CD4-positive, CD25-positive, alpha-beta regulatory T cell (primary cell): ENCODE data around the gene SRPX2. TPM values are rescaled to one million over a fixed set of nuclear protein-coding genes. Genes with fewer than 3 reads are reported as not detected.

Experiments
- ATAC-seq, 2 donors: fragments of 150-1000 bp; cut with Tn5 transposase; one replicate each; pipeline ENCODE4 v1.10.0; 2021; ENCODE audit warnings: low read depth in 2 of 2, moderate number of reproducible peaks in 2 of 2, moderate library complexity in 1 of 2
- DNase-seq, 3 donors: peaks; one replicate each; pipeline versions ENCODE4 v3.0.0 to v3.0.0-alpha.2; 2012 to 2022; ENCODE audit warnings: mixed read lengths in 1 of 3
- H3K27ac ChIP-seq: one replicate; pipeline ENCODE4 v1.7.0; 2013; ENCODE audit warnings: mild to moderate bottlenecking, low read length; ENCODE audit not compliant: insufficient read depth, poor library complexity, severe bottlenecking
- H3K27me3 ChIP-seq: one replicate; pipeline ENCODE4 v1.7.0; 2013; ENCODE audit warnings: low read length; ENCODE audit not compliant: control insufficient read depth, insufficient read depth
- H3K36me3 ChIP-seq: one replicate; pipeline ENCODE4 v1.7.0; 2013; ENCODE audit warnings: mild to moderate bottlenecking, low read length, moderate library complexity; ENCODE audit not compliant: control insufficient read depth, insufficient read depth
- H3K4me1 ChIP-seq: 2 replicates; pipeline ENCODE4 v1.7.0; 2013; ENCODE audit warnings: mild to moderate bottlenecking, low read length; ENCODE audit not compliant: insufficient read depth, control insufficient read depth, poor library complexity, severe bottlenecking
- H3K4me3 ChIP-seq: one replicate; pipeline ENCODE4 v1.7.0; 2013; ENCODE audit warnings: low read depth, mild to moderate bottlenecking, low read length, moderate library complexity
- H3K9me3 ChIP-seq, 2 experiments: 1 replicate in 1 of 2; 2 replicates in 1 of 2; pipeline ENCODE4 v1.7.0; 2013; ENCODE audit warnings: low read length in 2 of 2, mild to moderate bottlenecking in 1 of 2, moderate library complexity in 1 of 2; ENCODE audit not compliant: control insufficient read depth in 2 of 2
- H3K27ac Mint-ChIP-seq, 3 donors: one replicate each; pipeline ENCODE4 v1.8.0; 2020 to 2022; ENCODE audit warnings: mild to moderate bottlenecking in 3 of 3, mixed read lengths in 3 of 3, moderate library complexity in 2 of 3
- H3K27me3 Mint-ChIP-seq: one replicate; pipeline ENCODE4 v1.8.0; 2022; ENCODE audit warnings: mild to moderate bottlenecking, mixed read lengths
- H3K36me3 Mint-ChIP-seq: one replicate; pipeline ENCODE4 v1.8.0; 2020; ENCODE audit warnings: mixed read lengths
- H3K4me1 Mint-ChIP-seq, 4 donors: one replicate each; pipeline ENCODE4 v1.8.0; 2020 to 2022; ENCODE audit warnings: mixed read lengths in 4 of 4, mild to moderate bottlenecking in 1 of 4
- H3K4me3 Mint-ChIP-seq, 4 donors: one replicate each; pipeline ENCODE4 v1.8.0; 2020 to 2022; ENCODE audit warnings: mild to moderate bottlenecking in 4 of 4, mixed read lengths in 4 of 4, moderate library complexity in 3 of 4
- H3K9me3 Mint-ChIP-seq, 7 donors: one replicate each; pipeline ENCODE4 v1.8.0; 2020 to 2022; ENCODE audit warnings: mixed read lengths in 7 of 7, mild to moderate bottlenecking in 3 of 7, moderate library complexity in 2 of 7
- polyA plus RNA-seq, 4 donors: library from polyadenylated mRNA; unstranded; fragments of 300-500 nt; fragmentation: Illumina TruSeq; gene quantifications; one replicate each; pipeline ENCODE4 v1.2.3, GENCODE V29; 2021
- total RNA-seq: library from RNA; stranded (reverse); gene quantifications from one replicate; pipeline ENCODE4 v1.2.3, GENCODE V29; 2022

SRPX2 gene
- total and polyA plus RNA-seq, 5 donors from 2014 or later = not detected

DNA sequence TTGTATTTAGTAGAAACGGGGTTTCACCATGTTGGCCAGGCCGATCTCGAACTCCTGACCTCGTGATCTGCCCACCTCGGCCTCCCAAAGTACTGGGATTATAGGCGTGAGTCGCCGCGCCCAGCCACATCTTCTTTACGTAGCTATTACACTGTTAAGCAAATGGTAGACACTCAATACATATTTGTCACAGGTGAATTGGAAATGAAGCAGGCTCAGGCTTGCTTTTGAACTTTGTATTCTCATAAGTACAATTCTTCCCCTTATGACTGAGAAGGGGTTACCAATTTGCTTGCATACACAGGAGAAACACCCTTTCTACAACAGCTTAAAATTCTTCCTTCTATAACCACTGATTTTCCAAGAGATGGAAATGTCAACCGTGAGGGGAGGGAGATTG, 787 bp upstream of the SRPX2 start:
- Histone ChIP-seq H3K9me3 (no peaks in the 10 kb centered on the region), H3K36me3 (no peaks in the 10 kb centered on the region), H3K4me1 (no peaks in the 10 kb centered on the region), H3K27me3 (no peaks in the 10 kb centered on the region), H3K27ac (no peak overlapping the region), H3K4me3 (no peak overlapping the region)
- peaks cover 17% of the 10 kb centered on the region for H3K27me3 Mint-ChIP-seq
- no peak overlapping the region for H3K4me3 Mint-ChIP-seq
- no peak overlapping the region for H3K27ac Mint-ChIP-seq
- DNase-seq (no peak), ATAC-seq (no peak)
- H3K4me1 Mint-ChIP-seq = no peaks in the 10 kb centered on the region
- H3K9me3 Mint-ChIP-seq = peaks cover 0 to 5% (median 0%) of the 10 kb centered on the region in 7 donors
- no peaks in the 10 kb centered on the region for H3K36me3 Mint-ChIP-seq

DNA sequence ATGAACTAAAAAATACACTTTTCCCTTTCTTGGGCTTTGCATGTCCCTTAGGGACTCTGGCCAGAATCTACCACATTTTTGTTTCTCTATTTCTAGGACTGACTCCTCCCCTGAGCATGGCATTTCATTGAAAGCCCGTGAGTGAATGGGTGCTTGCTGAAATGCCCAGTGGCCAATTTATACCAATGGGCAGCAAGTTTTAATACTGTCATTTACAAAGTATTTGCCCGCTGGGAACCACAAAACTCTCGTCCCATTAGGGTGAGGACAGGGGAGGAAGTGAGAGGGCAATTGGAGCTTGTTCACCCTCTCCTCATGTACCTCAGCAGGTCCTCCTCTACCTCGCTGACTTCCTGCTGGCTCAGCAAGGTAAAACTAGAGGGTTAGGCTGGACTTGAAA, 1.1 kb downstream of the SRPX2 start:
- Histone ChIP-seq H3K4me1 (no peaks in the 10 kb centered on the region), H3K9me3 (no peaks in the 10 kb centered on the region), H3K27me3 (no peaks in the 10 kb centered on the region), H3K36me3 (no peaks in the 10 kb centered on the region), H3K27ac (no peak overlapping the region), H3K4me3 (no peak overlapping the region)
- no peak for ATAC-seq
- Mint-ChIP-seq H3K27me3 (peaks cover 11% of the 10 kb centered on the region), H3K36me3 (no peaks in the 10 kb centered on the region), H3K4me3 (no peak overlapping the region), H3K9me3 (peaks cover 0 to 3% (median 0%) of the 10 kb centered on the region in 7 donors), H3K27ac (peak overlapping the region in 1 of 3 donors; percentile 43), H3K4me1 (no peaks in the 10 kb centered on the region)
- no peak for DNase-seq

DNA sequence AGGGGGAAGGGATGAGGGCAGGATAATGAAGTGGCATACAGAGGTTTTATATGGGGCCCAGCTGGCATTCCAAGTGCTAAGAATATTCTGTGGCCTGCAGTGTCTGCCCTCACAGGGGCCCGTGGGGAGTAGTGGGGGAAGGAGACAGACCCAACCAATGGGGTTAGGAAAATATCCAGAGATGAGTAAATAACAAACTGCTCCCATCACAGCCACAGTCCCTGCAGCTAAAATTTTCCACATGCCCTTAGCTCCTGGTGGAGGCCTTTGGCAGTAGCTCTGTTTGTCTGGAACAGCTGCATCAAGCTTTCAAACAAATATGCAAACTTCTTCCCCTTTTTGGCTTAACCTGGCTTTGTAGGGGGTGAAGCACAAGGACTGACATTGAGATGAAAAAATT, 3.1 kb downstream of the SRPX2 start:
- Mint-ChIP-seq H3K36me3 (no peaks in the 10 kb centered on the region), H3K4me1 (no peaks in the 10 kb centered on the region), H3K27ac (no peak overlapping the region), H3K27me3 (peaks cover 10% of the 10 kb centered on the region), H3K4me3 (no peak overlapping the region), H3K9me3 (peaks cover 0 to 4% (median 0%) of the 10 kb centered on the region in 7 donors)
- no peak for DNase-seq
- H3K9me3 ChIP-seq = no peaks in the 10 kb centered on the region
- H3K36me3 ChIP-seq = no peaks in the 10 kb centered on the region
- H3K4me3 ChIP-seq = no peak overlapping the region
- no peak overlapping the region for H3K27ac ChIP-seq
- no peaks in the 10 kb centered on the region for H3K27me3 ChIP-seq
- H3K4me1 ChIP-seq = no peaks in the 10 kb centered on the region
- no peak for ATAC-seq

DNA sequence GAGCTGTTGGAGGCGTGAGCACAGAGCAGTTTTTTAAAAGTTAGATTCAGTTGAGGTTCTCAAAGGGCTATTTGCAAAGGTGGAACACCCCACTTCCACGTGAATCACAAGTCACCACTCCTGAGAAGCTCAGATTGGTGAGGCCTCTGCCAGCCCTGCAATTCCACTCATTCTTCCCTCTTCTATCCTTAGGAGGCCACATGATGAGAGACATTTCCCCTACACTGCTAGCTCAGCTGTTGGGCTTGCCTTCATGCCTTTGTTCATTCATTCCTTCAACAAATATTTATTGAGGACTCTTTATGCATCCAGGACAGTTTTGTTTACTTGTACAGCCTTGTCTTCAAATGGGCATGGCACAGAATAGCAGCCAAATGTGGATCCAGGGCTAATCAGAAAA, 3.7 kb downstream of the SRPX2 start:
- peaks cover 0 to 4% (median 0%) of the 10 kb centered on the region in 7 donors for H3K9me3 Mint-ChIP-seq
- Histone ChIP-seq H3K9me3 (no peaks in the 10 kb centered on the region), H3K4me1 (no peaks in the 10 kb centered on the region)

DNA sequence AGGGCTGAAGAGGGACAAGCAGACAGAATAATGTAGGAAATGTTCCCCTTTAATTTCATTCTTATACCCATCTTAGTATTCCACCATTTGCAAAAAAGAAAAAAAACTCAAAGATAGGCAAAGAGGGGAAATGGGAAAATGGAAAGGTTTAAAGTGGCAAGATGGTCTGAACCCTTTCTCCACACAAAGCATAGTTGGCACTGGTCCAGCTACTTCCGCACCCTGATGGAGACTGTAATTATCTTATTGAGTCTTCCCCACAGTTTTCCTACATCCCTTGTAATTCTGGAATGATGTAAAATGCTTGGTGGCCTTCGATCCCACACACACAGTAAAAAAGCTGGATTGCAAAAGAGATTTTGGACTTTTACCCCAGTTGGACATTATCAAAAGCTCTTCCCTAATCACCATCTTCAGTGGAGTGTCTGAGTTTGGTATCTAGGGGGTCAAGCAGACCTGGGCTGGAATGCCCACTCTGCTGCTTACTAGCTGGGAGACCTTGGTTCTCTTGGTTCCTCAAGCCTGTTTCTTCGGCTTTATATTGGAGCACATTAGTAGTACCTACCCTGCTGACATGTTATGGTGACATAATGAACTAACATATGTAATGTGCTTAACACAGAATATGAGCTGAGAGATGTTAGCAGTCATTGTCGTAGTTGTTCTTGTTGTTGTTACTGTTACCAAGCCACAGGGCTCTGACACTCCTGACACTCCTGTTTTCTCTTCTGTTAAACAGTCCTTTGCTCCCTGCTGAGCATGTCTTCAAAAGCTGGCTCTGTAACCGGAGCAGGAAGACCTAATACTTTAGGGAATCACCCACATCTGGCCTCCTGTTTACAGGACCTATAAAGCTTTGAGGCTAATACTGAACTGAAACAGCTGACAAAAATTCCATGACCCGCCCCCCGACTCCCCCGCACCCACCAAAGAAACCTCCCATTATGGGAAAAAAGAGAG, 4.7 kb downstream of the SRPX2 start:
- Histone ChIP-seq H3K27ac (no peak overlapping the region), H3K4me3 (no peak overlapping the region), H3K36me3 (no peaks in the 10 kb centered on the region), H3K9me3 (no peaks in the 10 kb centered on the region), H3K4me1 (no peaks in the 10 kb centered on the region), H3K27me3 (no peaks in the 10 kb centered on the region)
- no peak for DNase-seq
- no peak overlapping the region for H3K27ac Mint-ChIP-seq
- no peak for ATAC-seq
- peaks cover 5% of the 10 kb centered on the region for H3K27me3 Mint-ChIP-seq
- H3K36me3 Mint-ChIP-seq = no peaks in the 10 kb centered on the region
- no peak overlapping the region for H3K4me3 Mint-ChIP-seq
- no peaks in the 10 kb centered on the region for H3K4me1 Mint-ChIP-seq
- peaks cover 0 to 4% (median 0%) of the 10 kb centered on the region in 7 donors for H3K9me3 Mint-ChIP-seq

More for the DNA sequence above, 3.7 kb downstream of the SRPX2 start:
- Mint-ChIP-seq H3K4me3 (no peak overlapping the region), H3K36me3 (no peaks in the 10 kb centered on the region), H3K27me3 (peaks cover 5% of the 10 kb centered on the region), H3K27ac (no peak overlapping the region), H3K4me1 (no peaks in the 10 kb centered on the region)
- Histone ChIP-seq H3K27ac (no peak overlapping the region), H3K36me3 (no peaks in the 10 kb centered on the region), H3K4me3 (no peak overlapping the region), H3K27me3 (no peaks in the 10 kb centered on the region)
- ATAC-seq (no peak), DNase-seq (no peak)

DNA sequence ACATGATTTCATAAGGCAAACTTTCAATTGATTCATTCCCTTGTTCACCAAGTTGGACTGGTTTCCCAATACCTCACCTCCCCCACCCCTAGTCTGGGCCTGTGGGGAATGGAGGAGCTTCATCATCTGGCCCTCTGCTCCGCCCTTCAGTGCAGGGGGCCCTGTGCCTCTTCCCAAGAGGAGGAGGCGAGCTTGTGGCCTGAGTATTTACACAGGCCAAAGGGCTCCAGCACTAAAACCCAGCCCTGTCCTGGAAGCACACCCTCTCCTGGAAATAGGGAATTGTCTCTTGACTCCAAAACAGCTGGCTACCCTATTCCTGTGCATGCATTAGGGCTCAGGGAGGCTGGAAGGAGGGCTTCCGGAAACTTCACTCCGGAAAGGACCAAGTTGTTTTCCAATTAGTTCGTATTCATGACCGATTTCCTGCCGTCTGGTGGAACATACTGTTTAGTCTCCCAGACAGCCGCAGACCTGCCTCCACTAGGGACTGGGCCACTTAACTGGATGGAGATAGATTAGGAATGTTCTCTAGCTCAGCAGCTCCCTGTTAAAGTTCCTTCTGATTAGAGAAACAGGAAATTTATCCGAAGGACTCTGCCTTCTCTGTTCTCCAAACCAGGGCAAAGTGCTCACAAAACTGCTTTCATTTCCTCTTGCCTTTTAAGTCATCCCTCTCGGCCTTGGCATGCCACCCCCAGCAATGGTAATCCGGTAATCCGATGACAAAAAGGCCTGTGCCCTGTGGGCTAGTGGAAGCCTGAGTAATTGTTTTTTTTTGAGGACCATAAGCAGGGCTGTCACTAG, 5.8 kb downstream of the SRPX2 start:
- ATAC-seq (no peak), DNase-seq (no peak)
- Mint-ChIP-seq H3K36me3 (no peaks in the 10 kb centered on the region), H3K9me3 (peaks cover 0 to 2% (median 0%) of the 10 kb centered on the region in 7 donors), H3K4me3 (no peak overlapping the region), H3K27me3 (peaks cover 4% of the 10 kb centered on the region), H3K27ac (no peak overlapping the region), H3K4me1 (no peaks in the 10 kb centered on the region)
- Histone ChIP-seq H3K27me3 (no peaks in the 10 kb centered on the region), H3K36me3 (no peaks in the 10 kb centered on the region), H3K27ac (no peak overlapping the region), H3K9me3 (no peaks in the 10 kb centered on the region), H3K4me1 (no peaks in the 10 kb centered on the region), H3K4me3 (no peak overlapping the region)

DNA sequence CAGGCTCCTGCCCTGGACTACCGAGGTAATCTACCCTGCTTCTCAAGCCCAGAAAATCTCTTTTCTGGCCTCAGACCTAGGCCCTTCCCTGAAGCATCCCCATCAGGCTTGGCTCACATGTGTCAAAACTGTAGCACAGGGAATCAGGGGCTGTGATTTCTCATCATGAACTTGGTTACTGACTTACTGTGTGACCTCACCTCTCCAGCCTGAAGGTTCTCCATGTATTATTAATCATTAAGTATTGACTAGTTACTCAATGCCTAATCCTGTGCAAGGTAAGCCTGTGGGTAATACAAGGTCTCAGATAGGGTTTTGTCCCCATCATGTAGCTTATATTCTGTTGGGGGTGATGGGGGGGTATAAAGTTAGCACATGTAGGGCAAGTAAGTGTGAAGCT, 6.8 kb downstream of the SRPX2 start:
- no peak for DNase-seq

More for the DNA sequence above, 6.8 kb downstream of the SRPX2 start:
- Histone ChIP-seq H3K36me3 (no peaks in the 10 kb centered on the region), H3K4me3 (no peak overlapping the region), H3K4me1 (no peaks in the 10 kb centered on the region), H3K9me3 (no peaks in the 10 kb centered on the region), H3K27me3 (no peaks in the 10 kb centered on the region), H3K27ac (no peak overlapping the region)
- no peak for ATAC-seq
- Mint-ChIP-seq H3K9me3 (peaks cover 0 to 2% (median 0%) of the 10 kb centered on the region in 7 donors), H3K27ac (no peak overlapping the region), H3K4me3 (no peak overlapping the region), H3K27me3 (no peaks in the 10 kb centered on the region), H3K4me1 (no peaks in the 10 kb centered on the region), H3K36me3 (no peaks in the 10 kb centered on the region)
